Fibroblast of pulmonary artery (primary cell): ENCODE measurements around the gene TRMT112.

ENCODE experiments used
- DNase-seq: peaks from one replicate; pipeline ENCODE4 v3.0.0-alpha.2; 2010; ENCODE audit warnings: low read depth
- H3K4me3 ChIP-seq: replicated peaks from 2 replicates; pipeline ENCODE4 v1.5.1; 2011; ENCODE audit warnings: low read depth, mild to moderate bottlenecking, control low read depth, low read length, moderate library complexity
- TF ChIP-seq, protein P1 (sequence below): IDR thresholded peaks from 2 replicates; pipeline ENCODE4 v1.5.1; 2011; ENCODE audit warnings: mild to moderate bottlenecking, control low read depth, low read length, inconsistent platforms; ENCODE audit errors: missing control alignments

Gene TRMT112

DNA sequence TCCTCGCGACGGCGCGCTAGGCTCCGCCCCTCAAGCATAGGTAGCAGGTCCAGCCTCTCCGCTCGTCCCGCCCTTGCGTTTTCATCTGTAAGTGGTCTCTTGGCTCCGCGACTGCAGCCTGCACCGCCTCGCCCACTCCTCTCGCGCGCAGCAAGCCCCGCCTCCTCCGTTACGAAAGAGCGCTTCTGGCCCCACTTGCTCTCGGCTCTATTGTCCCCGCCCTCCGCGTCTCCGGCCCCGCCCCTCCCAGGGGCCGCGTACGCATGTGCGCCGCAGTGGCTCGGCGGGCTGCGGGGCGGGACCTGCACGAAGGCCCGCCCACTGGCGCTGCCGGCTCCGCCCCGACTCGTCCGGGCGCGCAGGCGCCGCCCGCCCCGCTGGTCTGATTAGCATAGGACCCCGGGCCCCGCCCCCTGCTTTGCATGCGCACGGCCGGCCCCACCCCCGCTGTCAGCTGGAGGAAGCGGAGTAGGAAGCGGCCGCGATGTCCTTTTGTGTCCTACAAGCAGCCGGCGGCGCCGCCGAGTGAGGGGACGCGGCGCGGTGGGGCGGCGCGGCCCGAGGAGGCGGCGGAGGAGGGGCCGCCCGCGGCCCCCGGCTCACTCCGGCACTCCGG, 12.2 kb downstream of the TRMT112 start, which contains the start of gene ESRRA:
TSS of gene ESRRA (plus strand) at position 450 of the 616 bp plus-strand sequence. CDS start 1,656 bp downstream, outside the sequence.
- peak within 1 kb of the TSS; percentile 74 for H3K4me3 ChIP-seq
- peak; percentile 98 for DNase-seq
- TF ChIP-seq, protein P1, sequence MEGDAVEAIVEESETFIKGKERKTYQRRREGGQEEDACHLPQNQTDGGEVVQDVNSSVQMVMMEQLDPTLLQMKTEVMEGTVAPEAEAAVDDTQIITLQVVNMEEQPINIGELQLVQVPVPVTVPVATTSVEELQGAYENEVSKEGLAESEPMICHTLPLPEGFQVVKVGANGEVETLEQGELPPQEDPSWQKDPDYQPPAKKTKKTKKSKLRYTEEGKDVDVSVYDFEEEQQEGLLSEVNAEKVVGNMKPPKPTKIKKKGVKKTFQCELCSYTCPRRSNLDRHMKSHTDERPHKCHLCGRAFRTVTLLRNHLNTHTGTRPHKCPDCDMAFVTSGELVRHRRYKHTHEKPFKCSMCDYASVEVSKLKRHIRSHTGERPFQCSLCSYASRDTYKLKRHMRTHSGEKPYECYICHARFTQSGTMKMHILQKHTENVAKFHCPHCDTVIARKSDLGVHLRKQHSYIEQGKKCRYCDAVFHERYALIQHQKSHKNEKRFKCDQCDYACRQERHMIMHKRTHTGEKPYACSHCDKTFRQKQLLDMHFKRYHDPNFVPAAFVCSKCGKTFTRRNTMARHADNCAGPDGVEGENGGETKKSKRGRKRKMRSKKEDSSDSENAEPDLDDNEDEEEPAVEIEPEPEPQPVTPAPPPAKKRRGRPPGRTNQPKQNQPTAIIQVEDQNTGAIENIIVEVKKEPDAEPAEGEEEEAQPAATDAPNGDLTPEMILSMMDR, result no peak

DNA sequence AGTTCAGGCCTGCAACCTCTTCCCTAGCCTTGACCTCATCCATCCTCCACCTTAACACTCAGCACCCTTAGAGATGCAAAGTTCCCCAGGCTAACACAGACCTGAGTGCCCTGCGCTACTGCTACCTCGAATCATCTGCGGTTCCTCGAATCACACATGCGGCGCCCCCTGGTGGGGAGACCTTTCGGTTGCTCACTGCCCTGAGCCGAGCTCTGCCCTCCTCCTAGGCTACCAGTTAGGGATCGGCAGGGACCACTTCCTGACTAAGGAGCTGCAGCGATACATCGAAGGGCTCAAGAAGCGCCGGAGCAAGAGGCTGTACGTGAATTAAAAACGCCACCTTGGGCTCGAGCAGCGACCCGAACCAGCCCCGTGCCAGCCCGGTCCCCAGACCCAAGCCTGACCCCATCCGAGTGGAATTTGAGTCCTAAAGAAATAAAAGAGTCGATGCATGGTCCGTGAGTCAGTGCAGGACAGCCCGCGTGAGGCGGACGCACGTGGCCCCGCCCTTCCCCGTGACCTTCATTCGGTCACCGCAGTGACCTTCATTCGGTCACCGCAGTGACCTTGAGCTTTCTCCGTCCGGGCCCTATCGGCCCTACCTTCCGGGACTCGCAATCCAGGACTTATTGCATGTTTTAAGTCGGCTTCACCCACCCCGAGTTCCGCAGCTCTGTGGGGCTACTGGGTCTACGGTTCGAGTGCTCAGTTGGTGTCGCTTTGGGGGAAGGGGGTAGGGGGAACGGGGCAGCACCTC, 12.9 kb downstream of the TRMT112 start:
- peak overlapping the region; percentile 68 for H3K4me3 ChIP-seq
- peak; percentile 92 for DNase-seq
- TF ChIP-seq, protein P1, result peak; percentile 82

DNA sequence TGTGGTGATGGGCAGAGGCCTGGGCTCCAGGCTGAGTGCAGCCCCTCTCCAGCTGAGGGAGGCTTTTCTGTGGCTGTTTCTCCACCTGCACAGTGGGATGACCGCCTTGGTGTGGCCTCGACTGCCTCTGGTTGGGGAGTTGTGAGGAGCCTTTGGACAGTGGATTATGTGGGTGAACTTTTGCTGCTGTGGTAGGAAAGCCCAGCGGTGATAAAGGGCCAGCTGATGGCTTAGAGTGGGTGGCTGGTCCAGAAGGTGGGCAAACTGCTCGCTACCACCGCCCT, 13.4 kb downstream of the TRMT112 start:
- DNase-seq, result no peak
- H3K4me3 ChIP-seq, result peak overlapping the region; percentile 68
- TF ChIP-seq, protein P1, result no peak

DNA sequence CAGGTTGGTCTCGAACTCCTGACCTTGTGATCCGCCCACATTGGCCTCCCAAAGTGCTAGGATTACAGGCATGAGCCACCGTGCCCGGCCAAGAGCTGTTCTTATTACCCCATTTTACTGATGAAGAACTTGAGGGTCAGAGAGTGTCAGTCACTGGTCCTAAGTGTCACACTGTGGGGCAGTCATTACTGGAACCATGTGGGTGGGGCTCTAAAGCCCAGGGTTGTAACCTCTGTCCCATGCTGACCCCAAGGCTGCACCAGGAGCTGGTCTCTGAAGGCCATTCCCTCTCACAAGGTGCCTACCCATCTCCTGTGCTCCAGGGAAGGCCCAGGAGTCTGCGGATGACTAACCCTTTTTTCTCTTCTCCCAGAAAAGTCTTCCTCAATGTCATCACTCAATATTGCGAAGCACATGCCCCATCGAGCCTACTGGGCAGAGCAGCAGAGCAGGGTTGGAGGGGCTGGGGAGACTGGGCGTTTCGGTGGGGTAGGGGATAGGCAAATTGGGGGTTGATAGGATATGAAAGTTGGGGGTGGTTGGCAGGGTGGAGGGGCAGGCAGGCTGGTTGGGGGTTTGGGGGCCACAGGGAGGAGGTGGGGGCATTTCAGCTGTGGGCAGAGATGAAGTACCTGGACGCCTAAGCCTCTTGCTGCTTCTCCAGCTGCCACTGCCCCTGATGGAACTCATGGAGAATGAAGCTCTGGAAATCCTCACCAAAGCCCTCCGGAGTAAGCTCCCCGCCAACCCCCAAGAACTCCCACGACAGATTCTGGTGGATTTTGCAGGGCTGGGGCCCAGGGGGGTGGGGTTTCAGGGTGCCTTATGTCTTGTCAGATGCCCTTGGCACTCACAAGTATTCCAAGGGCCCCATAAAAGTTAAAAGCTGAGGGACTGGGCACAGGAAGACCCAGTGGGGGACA, 14.0 kb downstream of the TRMT112 start:
- TF ChIP-seq, protein P1, result no peak
- no peak for DNase-seq
- H3K4me3 ChIP-seq, result no peak overlapping the region

DNA sequence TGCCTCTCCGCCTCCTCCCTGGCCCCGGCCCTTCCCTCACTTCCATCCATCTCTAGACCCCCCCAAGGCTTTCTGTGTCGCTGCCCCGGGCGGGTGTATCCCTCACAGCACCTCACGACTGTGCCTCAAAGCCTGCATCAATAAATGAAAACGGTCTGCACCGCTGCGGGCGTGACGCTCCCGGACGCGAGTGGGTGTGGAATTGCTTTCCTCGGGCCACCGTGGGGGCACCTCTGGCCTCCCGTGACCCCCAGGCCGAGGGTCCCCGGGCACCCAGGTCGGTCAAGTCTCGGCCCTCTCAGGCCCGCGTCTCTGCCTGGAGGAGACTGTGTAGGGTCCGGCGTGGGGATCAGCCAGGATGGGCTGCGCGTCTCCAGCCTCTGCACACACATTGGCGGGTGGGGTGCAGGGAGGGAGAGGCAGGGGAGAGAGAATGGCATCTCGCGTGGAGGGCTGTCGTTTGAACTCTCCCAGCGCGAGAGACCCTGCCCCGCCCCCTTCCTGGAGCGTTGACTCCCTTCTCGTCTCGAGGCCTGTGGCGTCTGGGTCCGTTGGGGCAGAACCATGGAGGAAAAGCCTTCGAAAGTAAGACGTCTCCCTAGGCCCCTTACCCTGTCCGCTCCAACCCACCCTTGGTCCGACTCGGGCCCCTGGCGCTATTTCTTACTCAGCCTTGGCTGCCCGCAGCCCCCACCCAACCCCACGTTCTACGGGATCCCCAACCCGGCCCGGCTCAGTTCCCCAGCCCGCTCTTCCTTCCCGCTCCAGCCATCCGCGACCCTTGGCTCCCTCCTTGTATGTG, 17.3 kb downstream of the TRMT112 start, which contains the start of gene CATSPERZ:
TSS of gene CATSPERZ (plus strand) at position 512 of the 802 bp plus-strand sequence. CDS start at position 565, 53 bp downstream.
- TF ChIP-seq, protein P1, result no peak
- peak within 1 kb of the TSS; percentile 40 for H3K4me3 ChIP-seq
- no peak for DNase-seq
